HEK293T (cell line): Measurements from ENCODE around the gene SWSAP1.

Source experiments
- CTCF ChIA-PET: fragments of 350-600 bp; formaldehyde crosslinking; extraction: SDS; loops from one replicate; lab custom pipeline; 2021; ENCODE audit warnings: antibody characterized with exemption, inconsistent platforms; lab: Yijun Ruan, JAX
- POLR2A ChIA-PET: fragments of 350-600 bp; formaldehyde crosslinking; extraction: SDS; loops from one replicate; lab custom pipeline; 2020; ENCODE audit warnings: antibody characterized with exemption, inconsistent platforms; lab: Yijun Ruan, JAX
- DNase-seq: peaks from one replicate; pipeline ENCODE4 v3.0.0; 2012; ENCODE audit warnings: mixed read lengths; ENCODE audit errors: extremely low spot score
- BHLHE40 ChIP-seq: fragments of 450-650 bp; IDR thresholded peaks from 2 replicates; pipeline ENCODE4 v1.6.1; 2016; ENCODE audit warnings: mild to moderate bottlenecking, moderate library complexity, borderline replicate concordance
- CTBP1 ChIP-seq: fragments of 450-650 bp; IDR thresholded peaks from 2 replicates; pipeline ENCODE4 v1.6.1; 2016; ENCODE audit warnings: borderline replicate concordance
- ELF4 ChIP-seq: fragments of 450-650 bp; IDR thresholded peaks from 2 replicates; pipeline ENCODE4 v1.6.1; 2017; ENCODE audit warnings: antibody characterized with exemption
- FOXA1 ChIP-seq: fragments of 450-650 bp; IDR thresholded peaks from 2 replicates; pipeline ENCODE4 v1.6.1; 2016; ENCODE audit warnings: mild to moderate bottlenecking
- FOXK2 ChIP-seq: fragments of 450-650 bp; IDR thresholded peaks from 2 replicates; pipeline ENCODE4 v1.6.1; 2016; ENCODE audit warnings: mild to moderate bottlenecking
- FOXM1 ChIP-seq: fragments of 450-650 bp; IDR thresholded peaks from 2 replicates; pipeline ENCODE4 v1.6.1; 2017; ENCODE audit warnings: mild to moderate bottlenecking, borderline replicate concordance
- HDGF ChIP-seq: fragments of 450-650 bp; IDR thresholded peaks from 2 replicates; pipeline ENCODE4 v1.6.1; 2017; ENCODE audit warnings: antibody characterized with exemption, borderline replicate concordance
- L3MBTL2 ChIP-seq: fragments of 450-650 bp; conservative IDR thresholded peaks from 2 replicates; pipeline ENCODE4 v1.6.1; 2016; ENCODE audit warnings: mild to moderate bottlenecking
- LEF1 ChIP-seq: fragments of 450-650 bp; IDR thresholded peaks from 2 replicates; pipeline ENCODE4 v1.6.1; 2017; ENCODE audit warnings: mild to moderate bottlenecking, borderline replicate concordance
- NFRKB ChIP-seq: fragments of 450-650 bp; IDR thresholded peaks from 2 replicates; pipeline ENCODE4 v1.6.1; 2016; ENCODE audit warnings: mild to moderate bottlenecking, moderate library complexity
- SP1 ChIP-seq: fragments of 450-650 bp; IDR thresholded peaks from 2 replicates; pipeline ENCODE4 v1.6.1; 2017
- SUZ12 ChIP-seq: fragments of 450-650 bp; IDR thresholded peaks from 2 replicates; pipeline ENCODE4 v1.6.1; 2016; ENCODE audit warnings: mild to moderate bottlenecking
- TARDBP ChIP-seq: fragments of 450-650 bp; IDR thresholded peaks from 2 replicates; pipeline ENCODE4 v1.6.1; 2016
- ZNF384 ChIP-seq: fragments of 450-650 bp; IDR thresholded peaks from 2 replicates; pipeline ENCODE4 v1.6.1; 2016
- TF ChIP-seq, protein P1 (sequence below): fragments of 450-650 bp; IDR thresholded peaks from 2 replicates; pipeline ENCODE4 v1.6.1; 2016

SWSAP1 gene

DNA sequence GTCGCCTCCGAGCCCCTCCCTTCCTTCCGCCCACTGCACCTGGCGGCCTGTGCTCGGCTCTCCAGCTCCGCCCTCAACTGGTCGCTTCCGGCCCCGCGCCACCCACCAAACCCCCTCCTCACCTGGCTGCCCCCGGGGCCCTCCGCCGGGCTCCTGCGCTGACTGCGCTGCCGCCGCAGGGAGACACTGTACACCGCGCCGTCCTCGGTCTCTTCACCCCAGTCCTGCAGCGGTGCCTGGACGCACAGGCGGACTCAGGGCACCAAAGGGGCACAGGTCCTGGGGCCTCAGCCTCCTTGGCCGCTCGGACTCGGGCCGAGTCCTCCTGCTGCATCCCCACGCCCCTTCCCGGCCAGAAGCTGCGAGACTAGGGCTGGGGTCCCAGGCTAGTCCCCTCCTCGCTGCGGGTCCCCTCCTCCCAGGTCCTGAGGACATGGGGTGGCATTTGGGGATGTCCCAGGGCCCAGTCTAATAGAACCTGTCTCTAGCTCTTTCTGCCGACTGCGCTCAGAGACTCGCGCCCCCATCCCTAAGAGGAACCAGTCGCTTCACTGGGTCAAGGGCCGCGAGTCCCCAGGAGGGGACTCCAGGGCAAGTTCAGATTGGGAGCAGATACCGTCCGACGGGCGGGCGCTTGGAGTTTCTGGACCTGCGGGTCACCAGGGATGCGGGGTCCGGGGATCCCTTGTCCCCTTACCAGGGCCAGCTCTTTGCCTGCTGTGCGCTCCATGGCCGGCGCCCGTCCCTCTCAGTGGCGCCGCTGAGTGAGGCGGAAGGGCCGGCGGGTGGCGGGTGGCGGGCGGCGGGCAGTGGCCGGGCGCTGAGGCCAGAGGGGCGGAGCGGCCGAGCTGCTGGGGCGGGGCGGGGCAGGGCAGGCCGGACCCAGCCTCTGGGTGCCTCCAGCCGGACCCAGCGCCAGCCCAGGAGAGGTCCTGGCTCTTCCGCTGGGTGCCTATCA, 44.4 kb downstream of the SWSAP1 start, which contains the start of gene RGL3:
RGL3 (minus strand) TSS at position 766 of the 958 bp plus-strand sequence; CDS start at position 730, 36 bp downstream.
- DNase-seq = no peak
- ChIA-PET POLR2A (interaction anchor here (1.0 to 1.5 kb wide), 3 partner anchors 16 to 44 kb away, joined by 3 to 5 read pairs (median 4); partner anchors contain the start of gene ODAD3), CTCF (no interaction called here)
- TF ChIP-seq NFRKB (no peak), ELF4 (no peak), HDGF (no peak), SP1 (no peak), L3MBTL2 (no peak), FOXA1 (no peak), FOXM1 (no peak), FOXK2 (no peak)

DNA sequence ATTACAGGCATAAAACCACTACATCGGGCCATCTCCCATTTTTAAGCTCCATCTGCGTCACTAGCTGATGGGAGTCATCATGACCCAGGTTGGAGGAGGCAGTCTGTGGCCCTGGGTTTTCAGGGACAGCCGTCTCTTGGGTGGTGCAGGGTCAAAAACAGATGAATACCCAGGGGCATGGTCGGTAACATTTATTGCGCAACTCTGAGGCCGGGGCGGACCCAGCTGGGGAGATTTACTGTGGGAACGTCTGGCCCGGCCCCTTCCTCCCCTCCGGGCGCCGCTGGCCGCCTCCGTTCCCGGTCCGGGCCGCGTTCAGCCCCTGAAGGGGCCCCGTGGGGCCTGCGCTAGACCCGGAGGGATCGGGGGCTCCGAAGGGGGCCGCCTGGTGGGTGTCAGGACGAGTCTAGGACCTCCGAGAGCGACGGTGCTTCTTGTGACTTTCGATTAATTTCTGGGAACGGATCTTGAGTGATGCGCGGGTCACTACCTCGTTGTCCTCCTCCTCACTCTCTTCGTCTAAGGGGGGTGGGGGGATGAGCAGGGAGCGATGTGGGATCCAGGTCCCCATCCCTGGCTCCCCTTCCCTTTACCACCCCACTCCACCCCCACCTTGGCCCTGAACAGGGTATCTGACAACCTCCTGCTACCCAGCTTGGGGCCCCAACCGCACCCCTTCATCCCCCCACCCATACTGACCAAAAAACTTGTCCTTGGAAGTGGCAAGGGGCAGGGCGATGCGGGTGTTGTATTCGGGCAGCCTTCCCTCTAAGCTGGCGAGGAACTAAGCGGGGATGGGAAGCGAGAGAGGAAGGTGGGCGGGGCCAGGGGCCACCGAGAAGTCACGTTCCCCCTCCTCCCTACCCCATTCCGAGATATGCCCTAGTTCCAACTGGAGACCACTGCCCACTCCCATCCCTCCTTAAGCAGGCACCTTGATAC, 46.2 kb downstream of the SWSAP1 start:
- no peak for DNase-seq
- ChIA-PET CTCF (interaction anchor here (0.6 to 1.3 kb wide), 4 partner anchors 15 to 43 kb away, joined by 3 to 7 read pairs (median 4); partner anchors contain the start of genes EPOR and PRKCSH), POLR2A (interaction anchor here (0.8 to 1.5 kb wide), 3 partner anchors 15 to 46 kb away, joined by 3 to 6 read pairs (median 4); partner anchors contain the start of genes ODAD3 and PRKCSH)
- TF ChIP-seq, protein P1, sequence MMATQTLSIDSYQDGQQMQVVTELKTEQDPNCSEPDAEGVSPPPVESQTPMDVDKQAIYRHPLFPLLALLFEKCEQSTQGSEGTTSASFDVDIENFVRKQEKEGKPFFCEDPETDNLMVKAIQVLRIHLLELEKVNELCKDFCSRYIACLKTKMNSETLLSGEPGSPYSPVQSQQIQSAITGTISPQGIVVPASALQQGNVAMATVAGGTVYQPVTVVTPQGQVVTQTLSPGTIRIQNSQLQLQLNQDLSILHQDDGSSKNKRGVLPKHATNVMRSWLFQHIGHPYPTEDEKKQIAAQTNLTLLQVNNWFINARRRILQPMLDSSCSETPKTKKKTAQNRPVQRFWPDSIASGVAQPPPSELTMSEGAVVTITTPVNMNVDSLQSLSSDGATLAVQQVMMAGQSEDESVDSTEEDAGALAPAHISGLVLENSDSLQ = peak; percentile 51; the same call in 1 of the 2 replicates
- TF ChIP-seq NFRKB = no peak
- TF ChIP-seq ZNF384 = no peak

DNA sequence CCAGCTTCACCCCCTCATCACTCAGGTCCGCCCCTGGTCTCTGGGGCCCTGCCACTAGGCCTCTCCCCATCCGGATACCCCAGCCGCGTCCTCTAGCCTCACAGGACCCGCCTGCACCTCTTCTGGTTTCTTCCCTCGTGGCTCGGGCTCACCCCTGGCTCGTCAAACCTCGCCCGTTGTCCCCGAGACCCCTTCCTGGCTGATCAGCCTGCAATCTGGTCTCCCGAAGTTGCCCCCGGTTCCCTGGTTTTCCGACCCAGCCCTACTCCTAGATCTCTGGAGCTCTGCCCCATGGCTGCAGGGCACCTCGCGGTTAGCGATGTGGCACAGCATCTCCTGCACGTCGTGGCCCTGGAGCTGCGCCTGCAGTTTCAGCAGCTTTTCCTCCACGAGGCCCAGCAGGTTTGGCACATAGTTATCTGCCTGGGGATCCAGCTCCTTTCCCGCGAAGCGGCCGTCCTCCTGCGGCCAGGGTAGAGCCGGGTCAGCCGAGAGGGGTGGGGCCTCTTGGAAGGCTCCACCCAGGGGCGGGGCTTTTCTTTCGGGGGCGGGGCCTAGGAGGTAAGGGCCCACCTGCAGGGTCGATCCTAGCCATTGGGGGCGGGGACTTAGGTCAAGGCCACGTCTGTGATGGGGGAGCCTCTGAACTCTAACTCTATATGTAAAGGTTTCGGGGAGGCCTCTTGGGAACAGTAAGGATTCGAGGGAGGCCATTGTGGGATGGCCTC, 47.1 kb downstream of the SWSAP1 start:
- ChIA-PET CTCF (interaction anchor here (0.6 to 1.1 kb wide), 2 partner anchors 14 to 38 kb away, joined by 3 to 4 read pairs; partner anchors contain the start of genes EPOR and PRKCSH), POLR2A (interaction anchor here (0.8 kb wide), 1 partner anchor 38 kb away, joined by 3 read pairs; no protein-coding TSS in a partner anchor)
- DNase-seq = peak; percentile 75
- TF ChIP-seq ZNF384 (no peak), TARDBP (no peak), LEF1 (no peak), FOXK2 (no peak), SP1 (no peak)
- TF ChIP-seq, protein P1 = no peak

DNA sequence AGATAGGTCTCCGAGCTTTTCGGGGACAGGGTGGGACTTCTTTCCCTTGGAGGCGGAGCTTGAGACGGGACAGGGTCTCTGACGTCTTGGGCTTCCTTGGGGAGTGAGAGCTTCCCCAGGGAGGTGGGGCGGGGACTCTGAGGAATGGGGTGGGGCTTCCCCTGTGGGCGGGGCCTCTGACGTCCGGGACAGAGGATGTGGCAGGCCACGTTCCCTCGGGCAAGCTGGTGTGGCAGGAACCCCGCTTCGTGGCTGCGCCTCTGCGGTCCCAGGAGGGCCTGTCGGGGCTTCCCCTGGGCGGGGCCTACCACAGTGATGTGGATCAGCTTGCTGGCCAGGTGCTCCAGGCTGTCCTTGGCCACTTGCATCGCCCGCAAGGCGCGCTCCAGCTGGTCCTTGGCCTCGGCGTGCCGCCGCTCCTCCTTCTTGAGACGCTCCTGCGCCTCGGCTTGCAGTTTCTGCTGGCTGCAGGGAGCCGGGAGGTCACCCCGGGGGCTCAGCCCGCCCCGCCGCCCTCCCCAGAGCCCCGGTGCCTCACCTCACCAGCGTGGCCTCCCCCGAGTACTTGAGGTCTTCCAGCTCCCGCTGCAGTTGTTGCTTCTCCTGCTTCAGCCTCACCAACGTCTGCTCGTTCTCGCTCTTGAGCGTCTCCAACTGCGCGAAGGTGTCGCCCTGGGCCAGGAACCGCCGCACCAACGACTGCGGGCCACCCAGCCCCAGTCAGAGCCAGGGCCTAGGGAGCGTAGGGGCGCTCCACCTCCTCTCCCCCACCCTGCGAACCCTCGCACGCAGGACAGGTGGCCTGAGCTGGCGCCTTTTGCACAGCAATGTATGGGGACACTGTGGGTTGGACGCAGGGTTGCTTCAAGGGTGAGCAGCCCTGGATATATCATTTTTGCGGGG, 47.9 kb downstream of the SWSAP1 start:
- DNase-seq = peak; percentile 60
- no peak for TF ChIP-seq FOXM1
- TF ChIP-seq LEF1 = no peak
- TF ChIP-seq BHLHE40 = no peak
- TF ChIP-seq FOXK2 = no peak
- no peak for TF ChIP-seq SP1
- TF ChIP-seq SUZ12 = no peak
- POLR2A ChIA-PET = no interaction called here
- CTCF ChIA-PET = no interaction called here

DNA sequence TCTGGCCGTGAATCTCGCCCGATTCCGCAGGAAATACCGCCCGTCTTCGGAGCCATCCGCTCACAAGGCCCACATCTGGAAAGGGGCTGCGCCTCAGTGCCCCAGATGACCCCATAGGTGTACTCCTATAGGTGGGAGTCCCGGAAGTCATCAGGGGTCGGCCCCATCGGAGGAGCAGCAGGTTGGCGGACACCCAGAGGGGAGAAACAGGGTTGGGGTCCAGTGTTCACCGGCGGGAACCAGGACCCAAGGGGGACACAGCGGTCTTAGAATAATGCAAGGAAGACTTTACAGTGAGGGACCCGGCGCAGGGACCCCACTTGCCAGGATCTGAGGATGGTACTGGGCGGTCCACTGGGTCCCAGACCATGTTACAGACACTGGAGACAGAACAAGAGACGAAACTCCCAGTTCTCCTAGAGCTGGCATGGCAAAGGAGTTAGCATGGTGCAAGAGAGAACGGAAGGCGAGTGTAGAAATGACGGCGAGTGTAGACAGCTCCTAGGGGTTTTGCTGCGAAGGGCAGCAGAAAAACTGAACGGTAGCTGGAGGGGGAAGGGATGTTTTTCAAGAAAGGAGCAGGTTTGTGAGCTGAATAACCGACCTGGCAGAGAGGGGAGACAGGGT, 48.8 kb downstream of the SWSAP1 start:
- ChIA-PET POLR2A (no interaction called here), CTCF (no interaction called here)
- DNase-seq = no peak
- TF ChIP-seq NFRKB = no peak
- no peak for TF ChIP-seq FOXM1
- no peak for TF ChIP-seq SUZ12
- no peak for TF ChIP-seq CTBP1
- TF ChIP-seq LEF1 = no peak
- no peak for TF ChIP-seq ELF4
- no peak for TF ChIP-seq SP1
- no peak for TF ChIP-seq HDGF
- TF ChIP-seq TARDBP = no peak
- no peak for TF ChIP-seq L3MBTL2
- no peak for TF ChIP-seq BHLHE40
- no peak for TF ChIP-seq FOXA1
